ENCODE measurements around the gene MRPL28.

DNA sequence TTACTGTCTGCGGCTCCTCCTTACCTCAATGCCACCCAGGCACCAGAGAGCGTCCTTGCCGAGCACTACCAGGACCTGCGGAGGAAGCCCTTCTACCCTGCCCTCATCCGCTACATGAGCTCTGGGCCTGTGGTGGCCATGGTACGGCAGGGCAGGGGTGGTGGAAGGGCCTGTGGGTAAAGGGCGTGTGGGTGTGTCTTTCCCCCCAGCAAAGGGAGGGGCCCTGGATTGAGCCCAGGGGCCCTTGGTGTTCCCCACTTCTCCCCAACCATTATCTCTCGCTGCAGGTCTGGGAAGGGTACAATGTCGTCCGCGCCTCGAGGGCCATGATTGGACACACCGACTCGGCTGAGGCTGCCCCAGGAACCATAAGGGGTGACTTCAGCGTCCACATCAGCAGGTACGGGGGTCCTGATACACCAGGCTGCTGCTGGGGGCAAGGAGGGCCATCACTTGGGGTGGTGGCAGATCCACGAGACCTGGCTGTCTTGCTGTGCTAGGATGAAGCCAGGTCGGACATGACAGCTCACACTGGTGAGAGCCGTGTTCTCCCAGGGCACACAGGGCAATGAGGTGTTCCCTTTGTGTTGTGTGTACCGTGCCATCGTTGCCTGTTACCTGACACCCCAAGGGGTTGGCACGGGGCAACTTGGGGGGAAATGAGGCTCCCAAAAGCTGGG lies 29.1 kb upstream of the MRPL28 start:
- TF ChIP-seq, protein P1, sequence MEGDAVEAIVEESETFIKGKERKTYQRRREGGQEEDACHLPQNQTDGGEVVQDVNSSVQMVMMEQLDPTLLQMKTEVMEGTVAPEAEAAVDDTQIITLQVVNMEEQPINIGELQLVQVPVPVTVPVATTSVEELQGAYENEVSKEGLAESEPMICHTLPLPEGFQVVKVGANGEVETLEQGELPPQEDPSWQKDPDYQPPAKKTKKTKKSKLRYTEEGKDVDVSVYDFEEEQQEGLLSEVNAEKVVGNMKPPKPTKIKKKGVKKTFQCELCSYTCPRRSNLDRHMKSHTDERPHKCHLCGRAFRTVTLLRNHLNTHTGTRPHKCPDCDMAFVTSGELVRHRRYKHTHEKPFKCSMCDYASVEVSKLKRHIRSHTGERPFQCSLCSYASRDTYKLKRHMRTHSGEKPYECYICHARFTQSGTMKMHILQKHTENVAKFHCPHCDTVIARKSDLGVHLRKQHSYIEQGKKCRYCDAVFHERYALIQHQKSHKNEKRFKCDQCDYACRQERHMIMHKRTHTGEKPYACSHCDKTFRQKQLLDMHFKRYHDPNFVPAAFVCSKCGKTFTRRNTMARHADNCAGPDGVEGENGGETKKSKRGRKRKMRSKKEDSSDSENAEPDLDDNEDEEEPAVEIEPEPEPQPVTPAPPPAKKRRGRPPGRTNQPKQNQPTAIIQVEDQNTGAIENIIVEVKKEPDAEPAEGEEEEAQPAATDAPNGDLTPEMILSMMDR (conservative IDR thresholded peaks at IDR 0.05 in 1 of 2, IDR thresholded peaks at IDR 0.05 in 1 of 2; ENCODE audit: low read depth in 1 of 2, low read length in 2 of 2): no peak
- TF ChIP-seq EZH2 (IDR thresholded peaks at IDR 0.05; ENCODE audit: low read length, missing control alignments): no peak

All from fibroblast of lung (primary cell).